ENCODE measurements around the gene NRAP.

GRCh38 chr10:113689574-113689973 is 25.7 kb upstream of the NRAP start:
- TF ChIP-seq TAF1 (IDR thresholded peaks at IDR 0.05; ENCODE audit: low read depth) (no peak), RAD21 (IDR thresholded peaks at IDR 0.05; ENCODE audit: low read depth) (no peak), EP300 (IDR thresholded peaks at IDR 0.05; ENCODE audit: borderline replicate concordance) (no peak), EGR1 (IDR thresholded peaks at IDR 0.05) (no peak), CREB1 (IDR thresholded peaks at IDR 0.05; ENCODE audit: low read depth) (no peak)

All from Ishikawa (cell line).